Fibroblast of pulmonary artery (primary cell): ENCODE data around the gene CIRBP.
"Not testable (repeated sequence)": the region's sequence is repeated elsewhere in the genome, so short reads cannot be mapped to it uniquely, and the experiment has no call there.

Experiments
- DNase-seq: peaks from one replicate; pipeline ENCODE4 v3.0.0-alpha.2; 2010; ENCODE audit warnings: low read depth
- H3K4me3 ChIP-seq: replicated peaks from 2 replicates; pipeline ENCODE4 v1.5.1; 2011; ENCODE audit warnings: low read depth, mild to moderate bottlenecking, control low read depth, low read length, moderate library complexity
- CTCF ChIP-seq: IDR thresholded peaks from 2 replicates; pipeline ENCODE4 v1.5.1; 2011; ENCODE audit warnings: mild to moderate bottlenecking, control low read depth, low read length, inconsistent platforms; ENCODE audit errors: missing control alignments

CIRBP gene

GRCh38 chr19:1315470-1316166 is 46.5 kb downstream of the CIRBP start:
- peak; percentile 48 for DNase-seq
- TF ChIP-seq CTCF: peak; percentile 7
- H3K4me3 ChIP-seq: no peak overlapping the region

- no peak overlapping the region for H3K4me3 ChIP-seq
- DNase-seq: no peak
- no peak for TF ChIP-seq CTCF
Measured at GRCh38 chr19:1316466-1316865, 47.3 kb downstream of the CIRBP start.

- DNase-seq: no peak
- H3K4me3 ChIP-seq: no peak overlapping the region
- TF ChIP-seq CTCF: no peak
Measured at GRCh38 chr19:1317274-1318003, 48.3 kb downstream of the CIRBP start.

GRCh38 chr19:1318678-1319471 is 49.7 kb downstream of the CIRBP start:
- no peak for DNase-seq
- H3K4me3 ChIP-seq: no peak overlapping the region
- TF ChIP-seq CTCF: no peak

- H3K4me3 ChIP-seq, DNase-seq: not testable (repeated sequence)
Measured at GRCh38 chr19:1320282-1320650, 51.1 kb downstream of the CIRBP start.

- H3K4me3 ChIP-seq: no peak overlapping the region
- DNase-seq: no peak
- TF ChIP-seq CTCF: no peak
Measured at GRCh38 chr19:1321539-1321938, 52.4 kb downstream of the CIRBP start.
